Esophagus mucosa (tissue), 1 donor: ENCODE results near the gene FSIP1. TPM values are rescaled to one million over a fixed set of nuclear protein-coding genes. Genes with fewer than 3 reads are reported as not detected.
"Not testable (repeated sequence)": the region's sequence is repeated elsewhere in the genome, so short reads cannot be mapped to it uniquely, and the experiment has no call there.

ENCODE experiments used
- ATAC-seq: fragments of 200-7000 bp; cut with Tn5 transposase; one replicate; pipeline ENCODE4 v1.9.1; 2020
- total RNA-seq: library from RNA; stranded (reverse); gene quantifications from one replicate; pipeline ENCODE4 v1.2.4, GENCODE V29; 2023
- donor health status: DM: yes; HTN: yes; CAD: no.

FSIP1 gene
- total RNA-seq, result 0.28 TPM

GRCh38 chr15:39782441-39783138 is at the start of gene FSIP1:
Gene FSIP1, minus strand, starts transcription at chr15:39782841. Its CDS starts 6,317 bp downstream, at chr15:39776524.
- peak; percentile 99 for ATAC-seq

- no peak for ATAC-seq
Measured at GRCh38 chr15:39830166-39830565, 47.5 kb upstream of the FSIP1 start.

- ATAC-seq, result no peak
Measured at GRCh38 chr15:39828374-39828931, 45.8 kb upstream of the FSIP1 start.

DNA sequence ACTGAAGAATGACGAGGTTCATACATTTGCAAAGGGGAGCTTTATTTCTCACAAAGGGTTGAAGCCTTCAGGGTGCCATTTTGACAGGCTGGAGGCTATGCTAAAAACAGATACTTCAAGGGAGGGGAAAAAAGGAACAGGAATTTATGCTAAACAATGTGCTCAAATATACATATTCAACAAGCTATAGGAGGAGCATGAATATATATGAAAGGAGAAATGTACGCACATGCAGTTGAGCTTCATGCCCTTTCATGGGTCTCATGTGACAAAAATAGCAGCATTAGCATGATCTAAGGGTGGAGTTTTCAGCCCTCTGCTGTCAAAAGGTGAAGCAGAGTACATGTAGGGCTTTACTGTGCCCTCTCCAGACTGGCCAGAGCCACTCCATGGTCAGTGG is 44.3 kb upstream of the FSIP1 start:
- ATAC-seq, result no peak

- no peak for ATAC-seq
Measured at GRCh38 chr15:39823634-39824033, 41.0 kb upstream of the FSIP1 start.

DNA sequence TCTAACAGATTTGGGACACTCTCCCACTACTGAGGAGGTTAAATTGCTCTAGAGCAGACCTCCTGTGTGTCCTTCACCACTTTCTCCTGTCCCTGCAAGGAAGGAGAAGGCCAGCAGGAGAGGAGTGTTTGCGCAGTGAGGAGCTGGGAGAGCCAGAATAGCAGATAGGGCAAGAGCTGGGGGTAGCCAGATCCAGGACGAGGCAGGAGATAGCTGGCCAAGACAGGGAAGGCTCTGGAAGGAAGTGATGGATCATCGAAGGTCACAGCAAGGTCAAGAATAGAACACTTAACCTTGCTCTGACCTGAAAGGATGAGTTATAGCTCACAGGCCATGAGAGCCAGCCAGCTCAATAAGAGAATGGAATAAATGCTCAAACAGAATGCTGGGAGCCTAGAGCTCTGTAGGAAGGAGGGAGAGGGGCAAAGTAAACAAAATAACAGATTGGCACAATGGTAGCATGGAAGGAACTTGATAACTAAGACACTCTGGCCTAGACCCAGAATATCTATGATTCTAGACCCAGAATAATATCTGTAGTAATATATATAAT is 37.5 kb upstream of the FSIP1 start:
- ATAC-seq, result no peak

DNA sequence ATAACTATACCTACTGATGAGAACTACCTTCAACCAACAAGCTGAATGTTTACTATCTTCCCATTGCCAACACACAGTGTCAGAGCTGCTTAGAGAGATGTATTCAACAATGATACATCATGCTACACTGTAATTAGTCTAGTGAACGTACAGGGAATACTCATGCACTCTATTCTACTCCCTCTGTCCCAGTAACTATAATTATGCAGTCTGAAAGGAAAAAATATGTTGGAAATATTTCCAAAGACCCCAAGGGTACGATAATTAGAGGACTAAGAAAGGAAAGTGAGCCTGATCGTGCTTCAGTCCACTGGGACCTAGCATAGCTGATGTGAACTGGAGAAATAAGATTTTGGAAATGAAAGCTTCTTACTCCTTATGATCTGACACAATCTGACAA is 36.9 kb upstream of the FSIP1 start:
- ATAC-seq, result no peak

DNA sequence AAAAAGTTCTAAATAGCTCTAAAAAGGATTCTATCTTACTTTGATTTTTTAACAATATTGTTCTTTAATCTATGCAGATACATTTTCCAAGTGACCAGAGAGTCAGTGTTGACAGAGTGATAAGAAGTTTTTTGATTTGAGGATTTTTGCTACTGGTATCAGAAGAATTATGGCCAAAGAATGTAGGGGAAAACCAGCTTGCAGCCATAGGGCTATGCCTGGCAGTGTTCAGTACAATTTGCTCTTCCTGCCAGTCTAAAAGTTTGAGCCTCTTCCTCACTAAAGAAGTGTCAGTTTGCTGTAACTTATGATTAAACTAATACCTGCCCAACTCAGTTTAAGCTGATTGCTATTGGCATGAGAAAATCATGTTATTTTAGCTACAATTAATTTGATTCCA is 35.3 kb upstream of the FSIP1 start:
- ATAC-seq, result no peak

DNA sequence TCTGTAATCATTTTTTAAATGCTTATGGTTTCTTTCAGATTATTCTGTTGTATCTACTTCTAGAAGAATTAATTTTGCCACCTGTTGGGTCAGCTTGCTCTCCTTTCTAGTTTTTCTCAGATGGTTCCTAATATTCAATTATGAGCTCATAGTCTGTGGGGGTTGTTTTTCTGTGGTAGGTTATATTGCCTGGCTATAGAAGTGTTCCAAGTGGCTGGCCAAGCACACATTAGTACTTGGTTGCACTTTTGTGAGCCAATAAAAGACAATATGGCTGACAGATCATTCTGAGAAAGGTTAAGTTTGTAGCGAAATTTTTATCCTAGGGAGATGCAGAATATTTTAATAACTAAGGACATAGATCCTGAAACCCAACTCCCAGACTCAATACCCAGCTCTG is 31.8 kb upstream of the FSIP1 start:
- ATAC-seq, result no peak

GRCh38 chr15:39812651-39813050 is 30.0 kb upstream of the FSIP1 start:
- ATAC-seq, result not testable (repeated sequence)

DNA sequence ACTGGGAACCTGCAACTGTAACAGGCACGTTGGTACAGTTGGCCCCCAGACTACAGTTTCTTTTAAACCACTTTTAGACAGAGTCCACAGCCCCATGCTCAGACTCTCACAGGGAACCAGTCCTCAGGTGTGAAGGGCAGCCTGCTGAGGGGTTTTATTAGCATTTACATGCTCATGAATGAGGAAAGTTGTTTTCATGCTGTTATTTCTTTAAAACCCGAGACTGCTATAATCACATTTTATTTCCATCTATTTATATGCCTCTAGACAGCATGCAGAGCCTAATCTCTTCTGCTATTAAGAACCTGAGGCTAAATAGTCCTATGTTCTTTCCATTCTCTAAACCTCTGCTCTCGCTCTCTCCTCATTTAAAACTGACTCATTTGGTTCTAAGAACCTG is 26.3 kb upstream of the FSIP1 start:
- ATAC-seq, result no peak

DNA sequence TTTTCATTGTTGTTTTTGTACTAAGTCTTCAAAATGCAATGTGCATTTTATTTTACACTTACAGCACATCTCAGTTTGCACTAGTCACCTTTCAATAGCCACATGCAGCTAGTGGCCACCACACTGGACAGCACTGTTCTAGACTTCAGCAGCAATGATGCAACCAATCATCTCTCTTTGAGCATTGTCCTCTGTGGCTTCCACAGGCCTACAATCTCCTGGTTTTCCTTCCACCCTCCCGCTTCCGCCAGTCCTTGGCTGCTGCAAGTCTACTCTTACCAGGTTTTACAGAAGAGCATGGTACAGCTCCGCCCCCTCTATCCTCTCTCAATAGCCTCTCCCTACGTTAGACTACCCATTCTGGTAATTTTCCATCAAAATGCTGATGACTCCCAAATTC is 25.1 kb upstream of the FSIP1 start:
- ATAC-seq, result no peak

DNA sequence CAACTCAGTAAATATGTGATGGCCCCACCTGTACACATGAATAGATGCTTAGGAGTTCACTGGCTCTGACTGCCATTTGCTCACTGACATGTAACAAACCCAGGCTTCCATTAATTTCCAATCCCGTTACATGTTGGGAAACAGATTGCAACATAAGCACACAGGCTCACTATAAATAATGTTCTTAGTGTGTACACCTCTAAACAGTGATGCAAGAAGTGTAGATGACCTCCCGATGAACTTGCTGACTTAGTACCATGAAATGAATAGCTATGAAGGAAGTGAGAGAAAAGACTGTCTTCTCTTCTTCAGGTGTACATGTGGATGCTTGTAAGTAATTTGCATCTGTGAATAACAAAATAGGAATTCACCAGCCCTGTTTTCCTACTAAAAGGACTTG is 21.4 kb upstream of the FSIP1 start:
- peak; percentile 98 for ATAC-seq

DNA sequence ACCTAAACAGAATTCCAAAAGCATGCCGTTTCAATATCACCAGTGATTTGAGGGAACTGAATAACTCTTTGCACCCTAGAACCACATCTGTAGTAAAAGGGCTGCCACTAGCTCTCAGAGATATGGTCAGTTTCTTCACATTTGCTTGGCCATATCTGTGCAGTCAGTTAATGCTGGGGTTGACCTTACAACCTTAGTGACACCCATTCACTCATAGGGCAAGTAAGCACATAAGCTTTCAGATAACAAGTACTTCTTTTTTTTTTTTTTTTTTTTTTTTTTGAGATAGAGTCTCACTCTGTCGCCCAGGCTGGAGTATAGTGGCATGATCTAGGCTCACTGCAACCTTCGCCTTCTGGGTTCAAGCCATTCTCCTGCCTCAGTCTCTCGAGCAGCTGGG is 20.4 kb upstream of the FSIP1 start:
- no peak for ATAC-seq

- ATAC-seq, result no peak
Measured at GRCh38 chr15:39801641-39802309, 19.1 kb upstream of the FSIP1 start.

DNA sequence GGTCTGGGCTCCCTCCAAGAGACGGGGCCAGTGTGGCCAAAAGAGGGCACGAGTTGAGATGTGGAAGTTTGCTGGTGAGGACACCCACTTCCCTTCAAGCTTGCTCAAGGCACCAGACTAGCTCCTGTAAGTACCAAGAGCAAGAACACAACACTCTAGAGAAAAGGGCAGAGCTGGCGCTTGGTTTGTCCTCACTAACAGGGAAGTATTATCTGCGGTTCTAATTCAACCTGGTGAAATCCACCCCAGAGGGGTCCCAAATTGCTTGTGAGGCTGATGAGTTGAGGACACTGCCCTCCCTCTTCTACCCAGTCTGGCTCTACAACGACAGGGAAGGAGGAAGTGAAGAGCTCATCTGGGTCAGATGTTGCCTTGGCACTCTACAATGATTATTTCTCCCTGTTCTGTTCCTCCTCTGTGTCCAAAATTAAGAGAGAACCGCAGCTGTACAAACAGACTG is 16.9 kb upstream of the FSIP1 start:
- no peak for ATAC-seq

DNA sequence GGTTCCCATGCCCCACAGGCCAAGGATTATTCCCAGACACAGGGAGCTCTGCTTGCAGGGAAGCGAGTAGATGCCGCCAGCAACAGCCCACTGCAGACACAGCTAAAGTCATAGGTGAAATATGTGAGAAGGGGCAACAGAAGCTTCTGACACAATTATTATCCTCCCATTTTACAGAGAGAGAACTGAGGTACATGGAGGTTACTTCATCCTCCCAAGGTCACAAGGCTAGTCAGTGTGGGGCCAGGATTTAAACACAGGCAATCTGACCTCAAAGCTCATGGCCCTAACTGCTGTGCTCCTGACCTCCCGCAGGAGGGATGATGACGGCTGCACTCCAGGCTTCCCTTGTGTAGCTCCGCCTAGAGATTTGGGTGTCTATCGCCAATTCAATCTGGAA is 15.7 kb upstream of the FSIP1 start:
- no peak for ATAC-seq

DNA sequence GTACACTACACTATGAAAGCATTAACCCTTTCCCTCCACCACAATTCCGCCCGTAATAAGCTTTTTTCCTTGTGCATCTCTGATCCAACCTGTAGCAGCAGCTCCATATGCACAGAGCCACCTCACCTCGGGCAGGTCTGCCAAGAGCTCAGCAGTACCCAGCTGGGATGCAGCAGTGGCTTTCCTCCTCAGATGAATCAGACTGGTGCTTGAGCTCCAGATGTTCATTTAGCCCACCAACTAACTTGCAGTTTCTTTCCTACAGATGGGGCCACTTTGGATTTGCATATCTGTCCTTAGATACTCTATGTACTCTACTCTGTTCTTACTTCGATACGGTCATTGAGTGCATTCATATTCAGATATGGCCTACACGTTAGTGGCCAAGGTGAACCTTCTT is 14.8 kb upstream of the FSIP1 start:
- no peak for ATAC-seq

- ATAC-seq, result no peak
Measured at GRCh38 chr15:39796601-39797000, 14.0 kb upstream of the FSIP1 start.

DNA sequence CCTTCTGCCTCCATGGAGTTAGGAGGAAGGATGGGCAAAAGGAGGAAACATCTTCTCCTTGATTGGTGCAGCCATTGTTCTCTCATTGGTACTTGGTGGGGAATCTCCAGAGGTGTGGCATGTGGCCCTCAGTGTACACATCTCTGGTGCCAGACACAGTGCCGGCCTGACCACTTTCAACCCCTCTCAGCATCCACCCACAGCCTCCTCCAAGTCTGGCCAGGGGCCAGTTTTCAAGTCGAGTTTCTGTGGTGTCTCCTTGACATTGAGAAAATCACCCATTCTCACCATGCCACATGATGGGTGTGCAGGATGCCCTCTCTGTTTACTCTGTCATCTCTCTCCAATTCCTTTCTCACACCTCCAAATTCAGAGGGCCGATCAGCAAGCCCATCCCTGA is 12.8 kb upstream of the FSIP1 start:
- no peak for ATAC-seq

DNA sequence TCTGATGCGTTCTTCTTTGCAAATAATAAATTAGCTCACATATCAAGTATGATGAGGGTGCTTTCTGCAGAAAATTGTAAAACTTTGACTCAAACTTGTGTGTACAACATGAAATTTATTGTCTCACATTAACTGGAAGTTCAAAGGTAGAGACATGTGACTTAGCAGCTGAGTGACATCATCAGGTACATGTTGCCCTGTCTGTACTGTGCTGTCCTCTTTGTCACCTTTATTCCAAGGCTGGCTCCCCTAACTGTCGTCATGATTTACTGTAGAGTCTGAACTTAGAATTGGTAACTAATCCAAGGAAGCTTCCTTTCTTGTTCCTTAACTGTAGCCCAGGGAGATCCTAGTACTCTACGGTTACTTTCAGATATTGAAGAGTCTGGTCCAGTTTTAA is 12.3 kb upstream of the FSIP1 start:
- no peak for ATAC-seq

DNA sequence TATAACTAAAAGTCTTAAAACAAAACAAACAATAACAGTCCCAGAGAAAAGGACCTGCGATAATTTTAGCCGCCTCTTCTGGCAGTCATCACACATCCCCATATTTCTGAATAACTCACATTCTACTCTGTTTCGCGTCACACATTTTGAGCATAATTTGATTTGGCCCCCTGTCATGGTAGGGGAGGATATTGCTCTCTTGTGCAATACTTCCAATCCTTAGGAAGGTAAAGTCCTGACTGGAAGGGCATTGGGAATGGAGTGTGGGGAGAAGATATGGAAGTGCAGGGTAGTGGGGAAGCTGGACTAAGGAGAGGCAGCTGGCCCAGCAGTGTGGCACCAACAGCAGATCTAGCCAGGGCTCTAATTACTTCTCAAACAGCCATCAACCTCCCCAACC is 11.3 kb upstream of the FSIP1 start:
- no peak for ATAC-seq

GRCh38 chr15:39792844-39793335 is 10.2 kb upstream of the FSIP1 start:
- ATAC-seq, result no peak
